HG03108 (cell line): ENCODE results near the gene TAS2R60.

ENCODE experiments used
- ATAC-seq: cut with Tn5 transposase; IDR thresholded peaks from one replicate; pipeline ENCODE4 v1.9.1; 2021; ENCODE audit warnings: moderate library complexity; ENCODE audit not compliant: unreplicated experiment

Gene TAS2R60

DNA sequence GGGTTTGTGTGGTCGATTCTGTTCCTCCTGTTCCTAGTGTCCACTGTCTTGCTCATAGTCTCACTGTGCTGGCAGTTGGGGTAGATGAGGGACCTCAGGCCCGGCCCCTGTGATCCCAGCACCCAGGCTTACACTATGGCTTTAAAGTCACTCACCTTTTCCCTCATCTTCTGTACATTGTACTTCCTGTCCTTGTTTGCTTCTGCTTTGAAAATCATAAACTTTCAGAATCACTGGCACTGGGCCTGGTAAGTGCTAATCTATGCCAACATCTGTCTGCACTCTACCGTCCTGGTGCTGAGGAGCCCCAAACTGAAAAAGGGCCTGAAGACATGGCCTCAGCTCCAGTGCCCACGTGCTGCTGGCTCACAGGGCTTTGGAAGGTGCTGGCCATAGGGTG, 5.7 kb upstream of the TAS2R60 start:
- ATAC-seq, result no peak

DNA sequence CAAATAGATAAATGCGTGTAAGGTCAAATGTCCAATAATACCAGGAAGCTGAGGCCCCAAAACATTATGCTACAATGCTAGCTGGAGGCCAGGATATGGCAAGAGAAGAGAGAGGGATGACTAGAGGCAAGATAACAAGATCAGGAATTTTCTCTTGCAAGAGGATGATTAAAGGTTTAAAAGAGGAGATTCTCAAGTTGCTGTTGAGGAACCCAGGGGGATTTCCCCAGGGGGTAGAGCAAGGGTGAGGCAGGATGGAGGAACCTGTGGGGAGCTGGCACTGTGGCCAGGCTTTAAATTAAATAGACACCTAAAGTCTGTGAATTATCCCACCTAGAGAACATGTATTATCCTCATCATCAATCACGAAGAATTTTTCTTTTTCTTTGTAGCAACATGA, 3.4 kb upstream of the TAS2R60 start:
- ATAC-seq, result no peak

DNA sequence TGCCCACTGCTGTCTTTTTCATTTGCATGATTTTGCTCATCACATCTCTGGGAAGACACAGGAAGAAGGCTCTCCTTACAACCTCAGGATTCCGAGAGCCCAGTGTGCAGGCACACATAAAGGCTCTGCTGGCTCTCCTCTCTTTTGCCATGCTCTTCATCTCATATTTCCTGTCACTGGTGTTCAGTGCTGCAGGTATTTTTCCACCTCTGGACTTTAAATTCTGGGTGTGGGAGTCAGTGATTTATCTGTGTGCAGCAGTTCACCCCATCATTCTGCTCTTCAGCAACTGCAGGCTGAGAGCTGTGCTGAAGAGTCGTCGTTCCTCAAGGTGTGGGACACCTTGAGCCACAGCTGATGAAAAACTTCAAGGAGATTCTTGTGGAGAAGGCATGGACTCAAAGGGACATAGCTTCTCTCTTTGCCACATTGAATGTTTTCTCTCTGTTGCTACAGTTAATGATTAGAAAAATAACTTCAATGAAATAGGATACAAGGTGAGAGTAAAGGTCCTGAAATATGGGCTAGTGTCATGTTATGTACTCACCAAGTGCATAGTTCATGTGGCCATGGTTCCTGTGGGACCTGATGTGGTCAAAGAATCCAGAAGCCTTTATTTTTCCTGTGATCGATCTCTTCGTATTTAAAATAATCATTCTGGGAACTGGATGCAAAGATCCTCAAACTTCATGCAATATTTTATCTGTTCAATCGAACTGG, 970 bp downstream of the TAS2R60 start:
- ATAC-seq, result no peak

- ATAC-seq, result no peak
These were observed 1.5 kb downstream of the TAS2R60 start for GRCh38 chr7:143444785-143445184.

GRCh38 chr7:143447466-143447865, 4.2 kb downstream of the TAS2R60 start:
- ATAC-seq, result no peak

DNA sequence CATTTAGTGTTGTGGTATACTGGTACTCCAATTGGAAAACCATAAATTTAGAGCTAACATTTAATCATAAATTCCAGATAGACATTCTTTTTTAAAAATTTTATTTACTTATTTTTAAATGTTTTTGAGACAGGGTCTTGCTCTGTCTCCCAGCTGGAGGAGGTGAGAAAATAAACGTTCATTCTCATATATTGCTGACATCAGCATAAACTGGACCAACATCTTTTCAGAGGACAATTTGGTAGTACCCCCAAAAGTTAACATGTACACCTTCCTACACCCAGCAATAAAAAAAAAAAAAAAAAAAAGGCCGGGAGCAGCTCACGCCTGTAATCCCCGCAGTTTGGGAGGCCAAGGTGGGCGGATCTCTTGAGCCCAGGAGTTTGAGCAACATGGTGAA, 5.2 kb downstream of the TAS2R60 start:
- ATAC-seq, result no peak

GRCh38 chr7:143449793-143450192, 6.5 kb downstream of the TAS2R60 start:
- no peak for ATAC-seq

DNA sequence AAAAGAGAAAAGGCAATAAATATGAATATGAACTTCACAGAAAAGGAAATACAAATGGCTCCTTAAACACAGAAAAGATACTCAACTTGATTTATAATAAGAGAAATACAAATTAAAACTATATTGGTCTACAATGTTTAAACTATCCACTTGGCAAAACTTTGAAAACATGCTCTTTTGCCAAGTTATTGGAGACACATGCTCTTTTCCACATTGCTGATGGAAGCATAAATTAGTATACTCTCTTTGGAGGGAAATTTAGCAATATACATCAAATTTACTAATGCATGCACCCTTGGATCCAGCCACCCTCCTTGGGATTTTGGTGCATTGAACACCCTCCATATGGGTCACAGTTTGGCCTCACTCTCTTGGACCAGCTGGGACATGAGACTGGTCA, 7.9 kb downstream of the TAS2R60 start:
- ATAC-seq, result no peak

GRCh38 chr7:143451746-143452145, 8.5 kb downstream of the TAS2R60 start:
- no peak for ATAC-seq

DNA sequence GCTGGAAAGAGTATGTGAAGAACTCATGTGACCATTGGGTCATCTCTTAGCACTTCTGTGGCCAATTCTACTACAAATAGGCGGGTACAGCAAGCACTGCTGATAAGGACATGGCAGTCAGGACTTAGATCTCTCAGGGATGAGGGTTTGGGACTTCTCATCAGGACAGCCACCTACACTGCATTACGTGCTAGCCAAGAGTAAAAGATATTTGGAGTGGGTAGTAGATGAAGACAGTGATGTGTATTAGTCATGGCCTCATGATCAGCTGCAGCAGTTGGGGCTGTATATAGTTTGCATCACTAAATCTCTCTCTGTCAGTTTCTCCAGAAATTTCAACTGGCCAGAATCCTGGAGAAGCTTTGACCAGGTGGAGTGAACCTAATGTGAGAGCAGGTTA, 9.2 kb downstream of the TAS2R60 start:
- no peak for ATAC-seq

DNA sequence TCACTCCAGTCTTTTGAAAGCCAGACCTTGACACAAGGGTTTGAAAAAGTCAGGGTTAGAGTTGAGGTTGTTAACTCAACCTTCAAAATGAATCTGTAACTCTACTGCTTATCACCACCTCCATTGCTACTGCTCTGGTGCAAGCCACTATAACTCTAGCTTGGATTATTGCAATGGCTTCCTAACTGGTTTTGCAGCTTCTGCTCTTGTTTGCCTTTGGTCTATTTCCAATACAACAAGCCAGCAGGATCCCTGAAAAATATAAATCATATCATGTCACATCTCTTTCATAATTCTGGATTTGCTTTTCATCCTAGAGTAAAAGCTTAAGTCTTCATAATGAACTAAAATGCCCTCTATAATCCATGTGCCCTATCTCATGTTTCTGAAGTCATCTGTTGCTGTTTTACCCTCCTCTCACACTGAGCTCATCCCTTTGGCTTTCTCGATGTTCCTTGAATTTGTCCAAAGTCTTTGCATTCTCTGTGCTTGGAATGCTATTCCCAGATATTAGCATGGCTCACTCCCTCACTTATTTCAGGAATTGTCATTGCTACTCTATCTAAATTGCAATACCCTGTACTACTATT, 10.9 kb downstream of the TAS2R60 start:
- no peak for ATAC-seq

GRCh38 chr7:143455491-143455890, 12.2 kb downstream of the TAS2R60 start:
- ATAC-seq, result no peak

DNA sequence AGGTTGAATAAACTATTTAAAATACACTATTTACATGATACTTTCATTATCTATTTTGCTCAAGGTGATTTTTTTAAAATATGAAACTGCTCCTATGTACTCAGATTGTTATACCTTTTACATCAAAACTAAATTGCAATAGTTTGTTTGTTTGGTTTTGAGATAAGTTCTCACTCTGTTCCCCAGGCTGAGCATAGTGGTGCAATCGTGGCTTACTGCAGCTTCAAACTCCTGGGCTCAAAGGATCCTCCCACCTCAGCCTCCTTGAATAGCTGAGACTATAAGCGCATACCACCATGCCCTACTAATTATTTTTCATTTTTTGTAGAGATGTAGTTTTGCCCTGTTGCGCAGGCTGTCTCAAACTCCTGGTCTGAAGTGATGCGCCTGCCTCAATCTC, 12.7 kb downstream of the TAS2R60 start:
- ATAC-seq, result no peak

- ATAC-seq, result no peak
These were observed 13.9 kb downstream of the TAS2R60 start for GRCh38 chr7:143456992-143457793.

DNA sequence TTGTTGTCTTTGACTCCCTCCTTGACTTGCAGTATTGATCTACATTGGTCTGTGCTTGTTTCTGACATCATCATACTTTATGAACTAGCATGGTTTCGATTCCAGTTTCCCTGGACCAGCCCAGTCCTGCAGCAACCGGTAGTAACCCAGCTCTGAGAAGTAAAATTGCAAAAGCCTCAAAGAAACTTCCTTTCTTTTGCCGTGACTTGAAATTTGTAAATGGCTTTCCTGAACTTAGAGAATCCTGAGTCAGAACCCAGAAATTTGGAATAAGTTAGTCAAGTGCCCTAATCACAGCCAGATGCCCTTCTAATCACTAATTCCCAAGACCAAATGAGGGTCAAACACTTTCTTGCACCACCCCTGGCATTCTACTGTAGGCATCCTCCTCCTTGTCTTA, 15.0 kb downstream of the TAS2R60 start:
- no peak for ATAC-seq

GRCh38 chr7:143458681-143459080, 15.4 kb downstream of the TAS2R60 start:
- no peak for ATAC-seq

DNA sequence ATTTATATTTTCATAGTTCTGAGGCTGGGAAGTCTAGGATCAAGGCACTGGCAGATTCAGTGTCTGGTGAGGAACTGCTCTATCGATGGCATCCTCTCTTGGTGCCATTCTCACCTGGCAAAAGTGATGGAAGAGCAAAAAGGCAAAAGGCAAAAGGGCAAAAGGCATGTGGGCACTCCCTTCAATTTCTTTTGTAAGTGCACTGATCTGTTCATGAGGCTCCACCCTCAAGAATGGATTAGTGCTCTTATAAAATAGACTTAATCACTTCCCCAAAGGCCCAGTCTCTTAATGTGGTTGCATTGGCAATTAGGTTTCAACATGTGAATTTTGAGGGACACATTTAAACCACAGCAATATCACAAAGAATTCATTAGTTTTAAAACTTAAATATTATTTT, 16.1 kb downstream of the TAS2R60 start:
- ATAC-seq, result no peak

DNA sequence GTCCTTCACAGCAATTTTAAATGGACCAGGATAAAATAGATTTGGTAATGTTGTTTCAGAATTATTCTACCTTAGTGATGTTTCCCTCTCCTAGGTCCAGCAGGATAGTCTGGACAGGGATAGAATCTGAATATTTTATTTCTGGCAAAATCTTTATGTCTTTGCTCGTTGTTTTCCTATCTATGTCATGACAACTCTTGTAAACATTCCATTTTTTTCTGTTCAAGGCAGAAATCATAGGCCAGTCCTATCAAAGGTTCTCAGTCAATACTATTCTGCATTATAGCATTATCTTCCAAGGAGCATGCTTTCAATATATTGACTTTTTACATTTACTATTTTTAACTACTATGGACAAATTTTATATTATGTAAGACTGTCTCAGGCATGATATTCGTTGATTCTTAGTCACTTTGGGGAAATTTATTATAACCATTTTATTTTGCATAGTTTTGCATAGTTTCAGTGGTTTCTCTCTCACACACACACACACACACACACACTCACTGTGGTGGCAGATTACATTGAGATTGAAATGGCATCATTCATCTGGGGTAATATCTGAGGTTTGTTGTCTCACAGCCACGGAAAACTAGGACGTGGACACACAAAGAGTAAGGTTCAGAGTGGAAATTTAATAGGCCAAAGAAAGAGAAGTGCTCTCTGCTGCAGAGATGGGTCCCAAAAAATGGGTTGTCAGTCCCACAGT, 17.2 kb downstream of the TAS2R60 start:
- no peak for ATAC-seq

GRCh38 chr7:143462045-143462444, 18.8 kb downstream of the TAS2R60 start:
- ATAC-seq, result no peak

DNA sequence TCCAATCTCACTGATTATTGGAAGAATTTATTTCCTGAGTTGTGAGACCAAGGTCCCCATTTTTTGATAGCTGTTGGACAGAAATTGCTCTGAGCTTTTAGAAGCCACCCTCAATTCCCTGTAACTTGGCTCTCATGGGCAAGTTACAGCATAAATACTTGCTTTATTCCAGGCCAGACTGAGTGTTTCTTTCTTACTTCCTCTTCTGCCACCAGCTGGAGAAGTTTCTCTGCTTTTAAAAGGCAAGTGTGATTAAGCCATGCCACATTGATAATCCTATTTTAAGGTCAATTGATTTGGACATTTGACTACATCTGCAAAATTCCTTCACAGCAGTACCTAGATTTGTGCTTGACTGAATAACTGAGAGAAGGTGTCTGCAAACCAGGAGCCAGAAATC, 20.3 kb downstream of the TAS2R60 start:
- no peak for ATAC-seq

GRCh38 chr7:143463957-143464356, 20.7 kb downstream of the TAS2R60 start:
- no peak for ATAC-seq

DNA sequence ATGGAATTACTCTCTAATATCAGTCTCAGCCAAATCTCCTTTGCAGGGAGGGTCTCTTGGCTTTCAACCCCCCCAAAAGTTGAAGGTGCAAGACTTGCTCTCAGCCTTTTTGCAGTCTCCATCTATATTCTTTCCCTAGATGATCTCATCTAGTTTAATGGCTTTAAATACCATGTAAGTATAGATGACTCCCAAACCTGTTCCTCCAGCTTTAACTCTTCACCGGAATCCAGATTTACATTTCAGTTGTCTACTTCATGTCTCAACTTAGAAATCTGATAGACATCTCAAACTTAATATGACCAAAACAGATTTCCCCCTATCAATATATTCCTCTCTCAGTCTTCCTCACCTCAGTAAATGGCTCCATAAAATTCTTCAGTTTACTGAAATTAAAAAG, 24.5 kb downstream of the TAS2R60 start:
- ATAC-seq, result no peak
